Measurements from ENCODE around the gene BMS1. TPM values are rescaled to one million over a fixed set of nuclear protein-coding genes. Genes with fewer than 3 reads are reported as not detected.

BMS1 gene
- 14.7 TPM for total RNA-seq

GRCh38 chr10:42782446-42783180 lies at the start of gene BMS1:
TSS of gene BMS1 (plus strand) at chr10:42782795. CDS start at chr10:42784395, 1,600 bp downstream.

Small RNA genes within 50 kb of the gene (small RNA-seq; reads per million reads assigned to genes)
- gene RNU6-885P (ENCODE audit: low replicate concordance), result not detected

Other genes with a start within 250 kb of the BMS1 start
- gene ZNF33B, start 144.2 kb upstream of the BMS1 start, total RNA-seq, result 65.1 TPM

All from parietal lobe (tissue), 2 donors.